Mononuclear cell (primary cell): Measurements from ENCODE around the gene TREH. TPM values are rescaled to one million over a fixed set of nuclear protein-coding genes. Genes with fewer than 3 reads are reported as not detected.

Experiments used
- H3K27me3 ChIP-seq: 2 replicates; pipeline ENCODE4 v1.6.0; 2011; ENCODE audit warnings: low read length, control low read depth; ENCODE audit not compliant: insufficient read depth
- H3K4me1 ChIP-seq: 2 replicates; pipeline ENCODE4 v1.5.1; 2011; ENCODE audit warnings: mild to moderate bottlenecking, low read length, control low read depth; ENCODE audit not compliant: insufficient read depth
- H3K4me3 ChIP-seq: 2 replicates; pipeline ENCODE4 v1.5.1; 2011; ENCODE audit warnings: mild to moderate bottlenecking, low read length, moderate library complexity
- H3K9me3 ChIP-seq: 2 replicates; pipeline ENCODE4 v1.5.1; 2011; ENCODE audit warnings: low read depth, mild to moderate bottlenecking, control low read depth, low read length
- total RNA-seq: library from RNA; depleted of rRNA; stranded (reverse); fragments of >200 nt; gene quantifications from one replicate; pipeline ENCODE4 v1.2.3, GENCODE V29; 2012

The TREH gene
- total RNA-seq, 1 donor: not detected

GRCh38 chr11:118625036-118625690 is 54.3 kb downstream of the TREH start:
- no peaks in the 10 kb centered on the region for H3K9me3 ChIP-seq
- no peak overlapping the region for H3K4me3 ChIP-seq
- H3K4me1 ChIP-seq: peaks cover 10% of the 10 kb centered on the region
- H3K27me3 ChIP-seq: peaks cover 5% of the 10 kb centered on the region

GRCh38 chr11:118623269-118623655 is 56.2 kb downstream of the TREH start:
- Histone ChIP-seq H3K4me1 (peaks cover 10% of the 10 kb centered on the region), H3K9me3 (no peaks in the 10 kb centered on the region), H3K27me3 (peaks cover 5% of the 10 kb centered on the region), H3K4me3 (no peak overlapping the region)

GRCh38 chr11:118622376-118623268 is 56.8 kb downstream of the TREH start:
- H3K9me3 ChIP-seq: no peaks in the 10 kb centered on the region
- peaks cover 5% of the 10 kb centered on the region for H3K27me3 ChIP-seq
- no peak overlapping the region for H3K4me3 ChIP-seq
- peaks cover 10% of the 10 kb centered on the region for H3K4me1 ChIP-seq

- H3K9me3 ChIP-seq: no peaks in the 10 kb centered on the region
- no peak overlapping the region for H3K4me3 ChIP-seq
- H3K4me1 ChIP-seq: peaks cover 10% of the 10 kb centered on the region
- H3K27me3 ChIP-seq: peaks cover 5% of the 10 kb centered on the region
Measured at GRCh38 chr11:118621784-118622375, 57.6 kb downstream of the TREH start.

- H3K9me3 ChIP-seq: no peaks in the 10 kb centered on the region
- H3K27me3 ChIP-seq: peaks cover 5% of the 10 kb centered on the region
- peaks cover 10% of the 10 kb centered on the region for H3K4me1 ChIP-seq
- no peak overlapping the region for H3K4me3 ChIP-seq
Measured at GRCh38 chr11:118621071-118621783, 58.2 kb downstream of the TREH start.

- Histone ChIP-seq H3K9me3 (no peaks in the 10 kb centered on the region), H3K4me3 (no peak overlapping the region), H3K4me1 (peaks cover 10% of the 10 kb centered on the region), H3K27me3 (peaks cover 5% of the 10 kb centered on the region)
Measured at GRCh38 chr11:118620529-118621070, 58.9 kb downstream of the TREH start.

GRCh38 chr11:118619444-118620197 is 59.8 kb downstream of the TREH start:
- peaks cover 10% of the 10 kb centered on the region for H3K4me1 ChIP-seq
- H3K27me3 ChIP-seq: peaks cover 5% of the 10 kb centered on the region
- H3K4me3 ChIP-seq: no peak overlapping the region

GRCh38 chr11:118618991-118619375 is 60.5 kb downstream of the TREH start:
- Histone ChIP-seq H3K9me3 (no peaks in the 10 kb centered on the region), H3K4me3 (no peak overlapping the region), H3K27me3 (peaks cover 5% of the 10 kb centered on the region), H3K4me1 (peaks cover 10% of the 10 kb centered on the region)

More at GRCh38 chr11:118619444-118620197, 59.8 kb downstream of the TREH start:
- H3K9me3 ChIP-seq: no peaks in the 10 kb centered on the region

- Histone ChIP-seq H3K27me3 (peaks cover 6% of the 10 kb centered on the region), H3K9me3 (no peaks in the 10 kb centered on the region), H3K4me1 (peaks cover 10% of the 10 kb centered on the region), H3K4me3 (no peak overlapping the region)
Measured at GRCh38 chr11:118618115-118618990, 61.1 kb downstream of the TREH start.

GRCh38 chr11:118615976-118616371 is 63.5 kb downstream of the TREH start:
- Histone ChIP-seq H3K9me3 (no peaks in the 10 kb centered on the region), H3K4me1 (peaks cover 12% of the 10 kb centered on the region), H3K4me3 (no peak overlapping the region), H3K27me3 (peaks cover 20% of the 10 kb centered on the region)

GRCh38 chr11:118615282-118615975 is 64.0 kb downstream of the TREH start:
- peaks cover 13% of the 10 kb centered on the region for H3K4me1 ChIP-seq
- no peaks in the 10 kb centered on the region for H3K9me3 ChIP-seq
- peaks cover 23% of the 10 kb centered on the region for H3K27me3 ChIP-seq
- no peak overlapping the region for H3K4me3 ChIP-seq

GRCh38 chr11:118614511-118614910 is 64.9 kb downstream of the TREH start:
- Histone ChIP-seq H3K4me3 (no peak overlapping the region), H3K27me3 (peaks cover 29% of the 10 kb centered on the region), H3K9me3 (no peaks in the 10 kb centered on the region), H3K4me1 (peaks cover 22% of the 10 kb centered on the region)

GRCh38 chr11:118612378-118612777 is 67.1 kb downstream of the TREH start:
- peaks cover 42% of the 10 kb centered on the region for H3K27me3 ChIP-seq

More at GRCh38 chr11:118612378-118612777, 67.1 kb downstream of the TREH start:
- H3K4me1 ChIP-seq: peaks cover 44% of the 10 kb centered on the region
- H3K9me3 ChIP-seq: no peaks in the 10 kb centered on the region
- no peak overlapping the region for H3K4me3 ChIP-seq
